ENCODE data around the gene SCN3B.

- TF ChIP-seq, protein P1, sequence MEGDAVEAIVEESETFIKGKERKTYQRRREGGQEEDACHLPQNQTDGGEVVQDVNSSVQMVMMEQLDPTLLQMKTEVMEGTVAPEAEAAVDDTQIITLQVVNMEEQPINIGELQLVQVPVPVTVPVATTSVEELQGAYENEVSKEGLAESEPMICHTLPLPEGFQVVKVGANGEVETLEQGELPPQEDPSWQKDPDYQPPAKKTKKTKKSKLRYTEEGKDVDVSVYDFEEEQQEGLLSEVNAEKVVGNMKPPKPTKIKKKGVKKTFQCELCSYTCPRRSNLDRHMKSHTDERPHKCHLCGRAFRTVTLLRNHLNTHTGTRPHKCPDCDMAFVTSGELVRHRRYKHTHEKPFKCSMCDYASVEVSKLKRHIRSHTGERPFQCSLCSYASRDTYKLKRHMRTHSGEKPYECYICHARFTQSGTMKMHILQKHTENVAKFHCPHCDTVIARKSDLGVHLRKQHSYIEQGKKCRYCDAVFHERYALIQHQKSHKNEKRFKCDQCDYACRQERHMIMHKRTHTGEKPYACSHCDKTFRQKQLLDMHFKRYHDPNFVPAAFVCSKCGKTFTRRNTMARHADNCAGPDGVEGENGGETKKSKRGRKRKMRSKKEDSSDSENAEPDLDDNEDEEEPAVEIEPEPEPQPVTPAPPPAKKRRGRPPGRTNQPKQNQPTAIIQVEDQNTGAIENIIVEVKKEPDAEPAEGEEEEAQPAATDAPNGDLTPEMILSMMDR (conservative IDR thresholded peaks at IDR 0.05 in 1 of 2, IDR thresholded peaks at IDR 0.05 in 1 of 2; ENCODE audit: low read depth in 1 of 2, low read length in 2 of 2): no peak
- no peak for TF ChIP-seq EZH2 (IDR thresholded peaks at IDR 0.05; ENCODE audit: low read length, missing control alignments)
Measured at GRCh38 chr11:123608945-123609344, 45.5 kb downstream of the SCN3B start.
